HCT116 (cell line): Measurements from ENCODE around the gene DMD. TPM values are rescaled to one million over a fixed set of nuclear protein-coding genes. Genes with fewer than 3 reads are reported as not detected.

Experiments
- ATAC-seq: fragments of 200-7000 bp; cut with Tn5 transposase; 2 replicates; pipeline ENCODE4 v1.9.1; 2020; ENCODE audit warnings: mild to moderate bottlenecking, moderate library complexity
- BruUV-seq: library from RNA; stranded (reverse); fragments of 400-500 nt; replicated peaks from 2 replicates; lab custom pipeline; 2021; lab: Mats Ljungman, UMichigan
- CTCF ChIA-PET: fragments of 300-600 bp; sonication (Branson Sonifier 250); formaldehyde crosslinking; loops from one replicate; lab custom pipeline; 2021; ENCODE audit warnings: antibody characterized with exemption; lab: Charles Lee
- POLR2A ChIA-PET: fragments of 300-600, 350-600 bp; sonication (Branson Sonifier 250); formaldehyde crosslinking; loops from one replicate; lab custom pipeline; 2021; ENCODE audit warnings: antibody characterized with exemption; lab: Charles Lee
- RAD21 ChIA-PET, 2 experiments: fragments of 300-600 bp; sonication (Branson Sonifier 250); formaldehyde crosslinking; loops; one replicate each; lab custom pipeline; 2023; ENCODE audit warnings: low total read pairs in 2 of 2; ENCODE audit not compliant: uncharacterized antibody in 2 of 2, unreplicated experiment in 2 of 2, low non-redundant PET in 1 of 2; lab: Charles Lee
- DNase-seq: peaks from one replicate; pipeline ENCODE4 v3.0.0-alpha.2; 2010; ENCODE audit warnings: low read depth, low spot score
- H2AFZ ChIP-seq: fragments of 200-600 bp; shearing (Covaris generic), sonication (generic); 2 replicates; pipeline ENCODE4 v1.6.1; 2017; ENCODE audit warnings: low read depth, mixed run types, mixed read lengths, antibody characterized with exemption, low read length; ENCODE audit not compliant: poor library complexity, severe bottlenecking
- H3K27ac ChIP-seq: 2 replicates; pipeline ENCODE4 v1.5.1; 2012; ENCODE audit warnings: low read depth, low read length
- H3K27me3 ChIP-seq: fragments of 200-600 bp; sonication (generic); 2 replicates; pipeline ENCODE4 v1.6.1; 2016; ENCODE audit warnings: mixed run types, low read length, mixed read lengths; ENCODE audit not compliant: insufficient read depth
- H3K36me3 ChIP-seq, 2 experiments: fragments of 200-500 bp in 1 of 2; fragments of 200-600 bp in 1 of 2; sonication (Bioruptor generic) in 1 of 2; sonication (generic) in 1 of 2; 2 replicates each; pipeline versions ENCODE4 v1.5.1 to v1.6.1; 2014 to 2016; ENCODE audit warnings: low read length in 2 of 2, inconsistent platforms in 1 of 2, mixed read lengths in 1 of 2, mixed run types in 1 of 2; ENCODE audit not compliant: insufficient read depth in 2 of 2, control insufficient read depth in 1 of 2
- H3K4me1 ChIP-seq, 2 experiments: fragments of 200-600 bp in 1 of 2; sonication (generic) in 1 of 2; 2 replicates each; pipeline versions ENCODE4 v1.5.1 to v1.6.1; 2012 to 2017; ENCODE audit warnings: low read length in 2 of 2, inconsistent platforms in 1 of 2, mild to moderate bottlenecking in 1 of 2, mixed read lengths in 1 of 2, mixed run types in 1 of 2, moderate library complexity in 1 of 2; ENCODE audit not compliant: insufficient read depth in 2 of 2, control insufficient read depth in 1 of 2
- H3K4me2 ChIP-seq: fragments of 200-600 bp; sonication (generic); 2 replicates; pipeline ENCODE4 v1.6.1; 2017; ENCODE audit warnings: mixed run types, low read length, mixed read lengths
- H3K4me3 ChIP-seq, 2 experiments: fragments of 200-600 bp in 1 of 2; sonication (generic) in 1 of 2; replicated peaks in 1 of 2; 2 replicates each; pipeline ENCODE4 v1.5.1; 2011 to 2016; ENCODE audit warnings: low read length in 2 of 2, control low read depth in 1 of 2, low read depth in 1 of 2, mild to moderate bottlenecking in 1 of 2, mixed read lengths in 1 of 2, mixed run types in 1 of 2
- H3K79me2 ChIP-seq: fragments of 200-600 bp; sonication (generic); 2 replicates; pipeline ENCODE4 v1.6.1; 2017; ENCODE audit warnings: mild to moderate bottlenecking, mixed run types, low read length, moderate library complexity, mixed read lengths; ENCODE audit not compliant: insufficient read depth
- H3K9ac ChIP-seq: fragments of 200-600 bp; sonication (generic); 2 replicates; pipeline ENCODE4 v1.6.1; 2016; ENCODE audit warnings: low read length, mixed read lengths
- H3K9me2 ChIP-seq: fragments of 200-600 bp; sonication (generic), shearing (Covaris generic); 2 replicates; pipeline ENCODE4 v1.6.1; 2017; ENCODE audit warnings: mixed run types, mild to moderate bottlenecking, moderate library complexity; ENCODE audit not compliant: insufficient read depth
- H3K9me3 ChIP-seq, 2 experiments: fragments of 200-500 bp in 1 of 2; fragments of 200-600 bp in 1 of 2; sonication (Bioruptor generic) in 1 of 2; sonication (generic) in 1 of 2; 2 replicates each; pipeline ENCODE4 v1.6.1; 2014 to 2017; ENCODE audit warnings: low read length in 2 of 2, mixed read lengths in 2 of 2, inconsistent platforms in 1 of 2, low read depth in 1 of 2, mild to moderate bottlenecking in 1 of 2, mixed run types in 1 of 2, moderate library complexity in 1 of 2; ENCODE audit not compliant: control insufficient read depth in 1 of 2, insufficient read depth in 1 of 2
- H4K20me1 ChIP-seq: fragments of 200-600 bp; sonication (generic), shearing (Covaris generic); 2 replicates; pipeline ENCODE4 v1.6.1; 2017; ENCODE audit warnings: mixed run types, mild to moderate bottlenecking, moderate library complexity; ENCODE audit not compliant: insufficient read depth
- ATF3 ChIP-seq: IDR thresholded peaks from 2 replicates; pipeline ENCODE4 v1.6.1; 2012
- CBX3 ChIP-seq: IDR thresholded peaks from 2 replicates; pipeline ENCODE4 v1.6.1; 2012; ENCODE audit warnings: low read depth
- CTCF ChIP-seq, 3 experiments: fragments of 200-600 bp in 1 of 3; sonication (generic) in 1 of 3; IDR thresholded peaks in 2 of 3; conservative IDR thresholded peaks in 1 of 3; 2 replicates each; pipeline ENCODE4 v1.5.1; 2012 to 2017; ENCODE audit warnings: low read depth in 2 of 3, low read length in 2 of 3, antibody characterized with exemption in 1 of 3, borderline replicate concordance in 1 of 3, control low read depth in 1 of 3, mild to moderate bottlenecking in 1 of 3, mixed read lengths in 1 of 3, mixed run types in 1 of 3, moderate library complexity in 1 of 3; ENCODE audit not compliant: insufficient read depth in 1 of 3
- EGR1 ChIP-seq: IDR thresholded peaks from 2 replicates; pipeline ENCODE4 v1.6.1; 2012; ENCODE audit warnings: low read depth
- ELF1 ChIP-seq: IDR thresholded peaks from 2 replicates; pipeline ENCODE4 v1.6.1; 2012; ENCODE audit warnings: low read depth, borderline replicate concordance
- FOSL1 ChIP-seq: IDR thresholded peaks from 2 replicates; pipeline ENCODE4 v1.6.1; 2012; ENCODE audit warnings: low read depth
- JUND ChIP-seq: IDR thresholded peaks from 2 replicates; pipeline ENCODE4 v1.6.1; 2012
- MAX ChIP-seq: IDR thresholded peaks from 2 replicates; pipeline ENCODE4 v1.6.1; 2012
- POLR2A ChIP-seq: IDR thresholded peaks from 2 replicates; pipeline ENCODE4 v1.7.0; 2011; ENCODE audit warnings: borderline replicate concordance; ENCODE audit not compliant: insufficient read depth, insufficient read length; ENCODE audit errors: extremely low read depth
- RAD21 ChIP-seq: IDR thresholded peaks from 2 replicates; pipeline ENCODE4 v1.6.1; 2012; ENCODE audit warnings: low read depth, mild to moderate bottlenecking
- REST ChIP-seq: IDR thresholded peaks from 2 replicates; pipeline ENCODE4 v1.6.1; 2012; ENCODE audit warnings: low read depth
- SIN3A ChIP-seq: IDR thresholded peaks from 2 replicates; pipeline ENCODE4 v1.6.1; 2012; ENCODE audit warnings: low read depth
- SP1 ChIP-seq: IDR thresholded peaks from 2 replicates; pipeline ENCODE4 v1.6.1; 2012; ENCODE audit warnings: low read depth
- SRF ChIP-seq: IDR thresholded peaks from 2 replicates; pipeline ENCODE4 v1.6.1; 2012; ENCODE audit warnings: low read depth
- TCF7L2 ChIP-seq: IDR thresholded peaks from 2 replicates; pipeline ENCODE4 v1.7.0; 2011; ENCODE audit warnings: borderline replicate concordance, inconsistent platforms; ENCODE audit not compliant: insufficient read depth, insufficient read length; ENCODE audit errors: extremely low read depth
- YY1 ChIP-seq: IDR thresholded peaks from 2 replicates; pipeline ENCODE4 v1.6.1; 2011; ENCODE audit warnings: low read length, low read depth, moderate library complexity, mild to moderate bottlenecking; ENCODE audit not compliant: insufficient replicate concordance; ENCODE audit errors: extremely low read depth
- ZFX ChIP-seq: fragments of 450-650 bp; IDR thresholded peaks from 2 replicates; pipeline ENCODE4 v1.6.1; 2017
- intact Hi-C: fragments of 100-400 bp; cut with micrococcal nuclease; formaldehyde crosslinking; loops from 2 replicates; pipeline ENCODE4 v1.10.0; 2022
- total RNA-seq: library from RNA; stranded (reverse); gene quantifications from one replicate; pipeline ENCODE4 v1.2.1, GENCODE V29; 2021; ENCODE audit not compliant: unreplicated experiment

DMD gene
- total RNA-seq, 1 experiment from 2014 or later, result 0.05 TPM

GRCh38 chrX:33210156-33210555, 1.2 kb downstream of the DMD start (continued):
- TF ChIP-seq ELF1 (no peak), ATF3 (no peak), ZFX (no peak)

- TF ChIP-seq CBX3 (no peak), ELF1 (no peak), SP1 (no peak), EGR1 (no peak), MAX (no peak), FOSL1 (no peak), POLR2A (no peak), CTCF (IDR thresholded peaks at IDR 0.05 in 2 of 3, conservative IDR thresholded peaks at IDR 0.05 in 1 of 3; ENCODE audit: borderline replicate concordance in 1 of 3, insufficient read depth in 1 of 3, low read depth in 2 of 3, low read length in 2 of 3) (no peak), SRF (no peak), TCF7L2 (no peak), YY1 (no peak), ZFX (no peak), REST (no peak), SIN3A (no peak), JUND (no peak), RAD21 (no peak)
- DNase-seq (no peak), ATAC-seq (no peak)
- no peaks in the 10 kb centered on the region for H3K79me2 ChIP-seq
- no peak overlapping the region for H3K9ac ChIP-seq
- RAD21 ChIA-PET, result no interaction called here
- H3K4me3 ChIP-seq, result no peak overlapping the region
- intact Hi-C loops, result no loop called here
- BruUV-seq, result no TSS peak
- no peaks in the 10 kb centered on the region for H4K20me1 ChIP-seq
- H3K4me2 ChIP-seq, result no peak overlapping the region
- H3K9me3 ChIP-seq, result 0 out of 4 replicates have a peak, but pooled peaks cover 0 to 3% of the 10 kb centered on the region in 2 experiments
- CTCF ChIA-PET, result no interaction called here
- H3K4me1 ChIP-seq, result no peaks in the 10 kb centered on the region
- no peak overlapping the region for H3K27ac ChIP-seq
- no peak overlapping the region for H2AFZ ChIP-seq
- POLR2A ChIA-PET, result no interaction called here
- no peaks in the 10 kb centered on the region for H3K9me2 ChIP-seq
- no peaks in the 10 kb centered on the region for H3K27me3 ChIP-seq
- H3K36me3 ChIP-seq, result no peaks in the 10 kb centered on the region
Observed at GRCh38 chrX:33207056-33207455, 4.3 kb downstream of the DMD start.
